ENCODE results near the gene SLC34A1.
A peak's percentile ranks its signal among the peaks of the same experiment; 100 is the strongest.
"Not testable (repeated sequence)": the region's sequence is repeated elsewhere in the genome, so short reads cannot be mapped to it uniquely, and the experiment has no call there.

SLC34A1 gene

DNA sequence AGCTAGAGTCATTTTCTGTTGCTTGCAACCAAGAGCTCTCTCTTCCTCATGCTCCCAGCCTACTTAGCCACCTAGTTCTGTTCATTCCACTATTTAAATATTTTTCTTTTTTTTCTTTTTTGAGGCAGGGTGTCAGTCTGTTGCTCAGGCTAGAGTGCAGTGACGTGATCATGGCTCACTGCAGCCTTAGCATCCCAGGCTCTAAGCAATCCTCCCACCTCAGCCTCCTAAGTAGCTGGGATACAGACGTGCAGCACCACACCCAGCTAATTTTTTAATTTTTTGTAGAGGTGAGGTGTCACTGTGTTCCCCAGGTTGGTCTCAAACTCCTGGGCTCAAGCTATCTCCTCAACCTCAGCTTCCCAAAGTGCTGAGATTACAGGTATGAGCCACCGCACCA, 30.2 kb downstream of the SLC34A1 start:
- DNase-seq: no peak

DNA sequence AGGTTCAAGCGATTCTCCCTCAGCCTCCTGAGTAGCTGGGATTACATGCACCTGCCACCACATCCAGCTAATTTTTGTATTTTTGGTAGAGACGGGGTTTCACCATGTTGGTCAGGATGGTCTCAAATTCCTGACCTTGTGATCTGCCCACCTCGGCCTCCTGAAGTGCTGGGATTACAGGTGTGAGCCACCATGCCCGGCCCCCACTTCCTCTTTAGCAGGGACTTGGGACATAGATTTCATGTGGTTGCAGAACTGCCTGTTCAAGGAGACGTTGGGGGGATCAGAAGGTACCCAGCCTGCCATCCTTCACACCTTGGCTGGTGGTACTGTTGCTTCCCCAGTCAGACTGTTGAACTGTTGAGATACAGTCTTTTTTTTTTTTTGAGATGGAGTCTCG, 32.8 kb downstream of the SLC34A1 start:
- DNase-seq: not testable (repeated sequence)

DNA sequence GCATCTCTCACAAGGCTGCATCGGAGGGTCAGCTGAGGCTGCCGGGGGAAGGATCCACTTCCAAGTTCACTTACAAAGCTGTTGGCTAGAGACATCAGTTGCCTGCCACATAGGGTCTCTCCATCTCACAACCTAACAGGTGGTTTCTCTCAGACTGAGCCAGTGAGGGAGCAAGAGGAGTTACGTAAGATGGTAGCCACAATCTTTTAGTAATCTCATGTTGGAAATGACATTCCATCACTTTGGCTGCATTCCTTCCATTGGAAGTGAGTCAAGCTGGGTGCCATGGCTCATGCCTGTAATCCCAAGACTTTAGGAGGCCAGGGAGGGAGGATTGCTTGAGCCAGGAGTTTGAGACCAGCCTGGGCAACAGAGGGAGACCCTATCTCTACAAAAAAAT, 34.8 kb downstream of the SLC34A1 start:
- no peak for DNase-seq

DNA sequence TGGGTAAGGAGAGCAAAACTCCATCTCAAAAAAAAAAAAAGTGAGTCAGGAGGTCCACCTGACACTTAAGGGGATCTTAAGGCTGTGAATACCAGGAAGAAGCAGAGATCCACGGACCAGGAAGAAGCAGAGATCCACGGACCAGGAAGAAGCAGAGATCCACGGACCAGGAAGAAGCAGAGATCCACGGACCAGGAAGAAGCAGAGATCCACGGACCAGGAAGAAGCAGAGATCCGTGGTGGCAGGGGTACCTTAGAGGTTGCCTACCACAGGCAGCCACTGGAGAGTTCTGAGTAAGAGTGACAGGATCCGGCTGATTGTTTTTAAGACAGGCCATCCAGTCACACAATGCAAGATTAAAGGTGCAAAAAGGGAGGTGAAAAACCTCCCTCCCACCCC, 36.2 kb downstream of the SLC34A1 start:
- DNase-seq: not testable (repeated sequence)

DNA sequence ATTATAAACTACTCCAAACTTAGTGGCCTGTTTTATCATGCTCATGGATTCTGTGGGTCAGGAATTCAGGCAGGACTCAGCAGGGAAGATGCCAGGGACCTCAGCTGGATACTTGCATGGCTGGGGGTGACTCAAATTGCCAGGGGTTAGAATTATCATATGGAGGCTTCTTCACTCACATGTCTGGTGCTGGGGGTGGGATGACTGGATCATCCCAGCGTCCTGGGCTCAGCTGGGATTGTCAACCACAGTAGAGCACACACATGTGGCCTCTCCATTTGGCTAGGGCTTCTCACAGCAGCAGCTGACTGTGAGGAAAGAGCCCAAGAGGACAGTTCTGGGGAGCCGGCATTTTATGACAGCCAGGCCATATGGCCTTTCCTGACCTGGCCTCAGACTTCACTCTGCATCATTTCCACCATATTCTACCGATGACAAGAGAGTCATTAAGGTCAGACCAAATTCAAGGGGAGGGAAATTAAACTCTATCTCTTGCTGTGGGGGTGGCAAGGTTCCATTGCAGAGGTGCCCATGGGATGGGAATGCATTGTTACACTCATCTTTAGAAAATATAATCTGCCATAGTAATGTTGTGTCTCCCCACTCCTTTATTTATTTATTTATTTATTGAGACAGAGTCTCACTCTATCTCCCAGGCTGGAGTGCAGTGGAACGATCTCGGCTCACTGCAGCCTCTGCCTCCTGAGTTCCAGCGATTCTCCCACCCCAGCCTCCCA, 37.0 kb downstream of the SLC34A1 start:
- no peak for DNase-seq

DNA sequence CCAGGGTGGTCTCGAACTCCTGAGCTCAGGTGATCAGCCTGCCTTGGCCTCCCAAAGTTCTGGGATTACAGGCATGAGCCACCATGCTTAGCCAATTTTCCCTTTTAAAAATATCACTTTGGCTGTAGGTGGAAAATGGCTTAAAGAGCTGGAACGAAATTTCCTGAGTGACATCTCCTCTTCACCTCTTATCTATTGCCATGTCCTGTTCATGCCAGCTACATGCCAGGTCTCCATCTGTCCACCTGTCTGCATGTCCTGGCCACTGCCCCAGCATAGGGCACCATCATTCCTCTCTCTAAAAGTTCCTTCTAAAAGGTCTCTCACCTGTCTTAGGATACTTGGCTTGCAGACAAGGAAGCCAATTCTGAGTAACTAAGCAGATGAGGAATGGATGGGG, 39.4 kb downstream of the SLC34A1 start:
- no peak for DNase-seq

DNA sequence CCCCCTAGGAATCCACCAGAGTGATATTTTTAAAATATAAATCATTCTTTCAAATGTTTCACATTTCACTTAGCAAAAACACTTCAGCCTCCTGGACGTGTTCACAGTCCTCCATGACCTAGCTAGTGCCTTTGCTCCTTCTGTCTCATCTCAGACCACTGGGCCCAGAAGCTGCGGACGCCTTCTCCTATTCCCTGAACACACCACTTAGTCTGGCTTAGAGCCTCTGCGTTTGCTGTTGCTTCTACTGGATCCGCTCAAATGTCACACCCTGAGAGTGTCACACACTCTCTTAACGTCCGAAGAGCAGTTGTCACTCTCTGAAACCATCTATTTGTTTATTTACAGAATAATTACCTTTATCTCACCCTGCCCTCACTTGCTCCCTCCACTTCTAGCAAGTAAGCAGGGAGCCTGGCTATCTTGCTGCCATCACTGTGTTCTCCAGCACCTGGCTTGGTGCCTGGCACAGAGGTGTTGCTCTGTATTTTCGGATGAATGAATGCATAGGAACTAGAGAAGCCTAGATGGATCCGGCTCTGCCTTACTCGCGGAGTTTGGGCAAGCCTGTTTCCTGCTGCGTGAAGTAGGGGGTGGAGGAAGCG, 41.1 kb downstream of the SLC34A1 start:
- DNase-seq: no peak

DNA sequence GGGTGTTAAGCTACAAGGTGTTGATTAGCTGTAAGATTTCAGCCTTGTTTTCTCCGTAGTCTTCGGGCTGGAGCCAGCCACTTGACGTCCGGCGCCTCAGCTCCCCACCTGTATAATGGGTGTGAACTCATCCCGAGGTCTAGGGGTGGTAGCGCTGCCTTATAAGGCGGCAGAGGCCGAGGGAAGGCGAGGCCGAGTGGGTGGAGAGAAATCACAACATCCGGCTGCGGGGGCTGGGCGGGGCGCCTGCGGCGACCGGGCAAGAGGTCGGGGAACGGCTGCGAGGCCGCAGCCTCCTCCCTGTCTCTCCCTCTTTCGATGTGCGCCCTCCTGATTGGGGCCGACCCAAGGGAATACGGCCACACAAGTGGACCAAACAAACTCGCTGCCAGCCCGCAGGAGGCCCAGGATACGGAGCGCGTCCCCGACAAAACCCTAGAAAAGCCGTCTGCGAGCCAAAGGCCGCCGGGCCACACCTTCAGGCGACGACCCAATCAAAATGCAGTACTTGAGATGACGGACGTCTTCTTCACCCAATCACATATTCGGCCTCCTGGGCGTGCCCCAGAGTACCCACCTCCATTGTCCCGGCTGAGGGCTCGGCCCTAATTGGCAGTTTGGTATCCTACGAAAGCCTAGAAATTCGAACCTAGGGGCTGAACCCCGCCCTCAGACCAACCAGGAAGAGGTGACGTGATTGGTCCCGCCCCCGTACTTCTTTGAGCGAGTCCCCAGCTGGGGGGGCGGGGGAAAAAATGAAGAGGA, 41.7 kb downstream of the SLC34A1 start:
- DNase-seq: peak; percentile 100

DNA sequence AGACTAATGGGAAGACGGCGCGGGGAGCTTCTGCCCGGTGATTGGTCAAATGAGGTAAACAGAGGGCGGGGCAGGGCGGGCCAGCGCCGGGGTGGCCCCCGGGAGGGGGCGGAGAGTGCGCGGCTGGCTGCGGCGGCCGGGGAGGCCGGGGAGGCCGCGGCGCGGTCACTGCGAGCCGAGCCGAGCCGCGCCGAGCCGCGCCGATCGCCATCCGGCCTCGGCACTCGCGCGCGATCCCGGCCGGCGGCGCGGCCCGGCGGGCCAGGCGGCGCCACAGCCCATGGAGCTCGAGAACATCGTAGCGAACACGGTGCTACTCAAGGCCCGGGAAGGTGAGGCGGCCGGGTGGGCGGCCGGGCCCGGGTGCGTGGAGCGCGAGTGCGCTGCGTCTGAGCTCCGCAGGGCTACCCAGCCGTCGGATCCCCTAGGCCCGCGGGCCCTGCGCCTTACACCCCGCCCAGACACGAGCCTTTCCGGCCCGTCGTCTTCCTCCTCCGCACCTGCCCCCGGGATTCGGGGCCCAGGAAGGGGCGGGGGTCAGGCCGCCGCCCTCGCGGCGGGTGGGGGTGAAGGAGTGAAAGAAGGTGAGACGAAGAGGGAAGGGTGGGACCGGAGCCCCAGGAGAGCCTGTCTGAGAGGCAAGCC, 42.5 kb downstream of the SLC34A1 start, which contains the start of gene GRK6:
TSS of gene GRK6 (plus strand) at position 111 of the 645 bp plus-strand sequence. CDS start at position 281, 170 bp downstream.
- peak; percentile 76 for DNase-seq

DNA sequence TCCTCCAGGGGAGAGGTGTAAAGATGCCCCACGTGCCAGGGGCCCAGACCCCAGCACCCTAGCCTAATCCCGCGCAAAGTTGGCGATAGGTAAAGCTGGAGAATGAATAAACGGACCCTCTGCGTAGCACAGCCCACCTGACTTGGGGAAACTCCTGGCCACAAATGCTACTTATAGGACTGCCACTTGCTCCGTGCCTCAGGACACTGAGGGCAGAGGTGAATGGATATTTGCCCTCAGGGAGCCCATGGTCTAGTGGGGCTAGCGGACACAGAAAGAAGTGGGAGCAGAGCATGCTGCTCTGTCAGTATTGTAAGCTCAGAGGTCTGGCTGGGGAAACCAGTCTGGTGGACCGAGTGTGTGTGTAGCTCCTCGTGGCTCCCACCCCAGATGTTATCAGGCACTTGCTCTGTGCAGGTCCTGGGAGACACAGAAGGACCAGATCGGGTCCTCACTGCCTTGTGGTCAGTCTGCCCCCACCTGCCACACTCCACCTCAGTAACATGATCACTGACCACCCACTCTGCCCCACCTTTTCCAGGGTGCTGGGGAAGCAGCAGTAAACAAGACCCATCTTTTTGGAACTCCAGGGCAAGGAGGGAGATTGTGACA, 43.1 kb downstream of the SLC34A1 start:
- DNase-seq: no peak

DNA sequence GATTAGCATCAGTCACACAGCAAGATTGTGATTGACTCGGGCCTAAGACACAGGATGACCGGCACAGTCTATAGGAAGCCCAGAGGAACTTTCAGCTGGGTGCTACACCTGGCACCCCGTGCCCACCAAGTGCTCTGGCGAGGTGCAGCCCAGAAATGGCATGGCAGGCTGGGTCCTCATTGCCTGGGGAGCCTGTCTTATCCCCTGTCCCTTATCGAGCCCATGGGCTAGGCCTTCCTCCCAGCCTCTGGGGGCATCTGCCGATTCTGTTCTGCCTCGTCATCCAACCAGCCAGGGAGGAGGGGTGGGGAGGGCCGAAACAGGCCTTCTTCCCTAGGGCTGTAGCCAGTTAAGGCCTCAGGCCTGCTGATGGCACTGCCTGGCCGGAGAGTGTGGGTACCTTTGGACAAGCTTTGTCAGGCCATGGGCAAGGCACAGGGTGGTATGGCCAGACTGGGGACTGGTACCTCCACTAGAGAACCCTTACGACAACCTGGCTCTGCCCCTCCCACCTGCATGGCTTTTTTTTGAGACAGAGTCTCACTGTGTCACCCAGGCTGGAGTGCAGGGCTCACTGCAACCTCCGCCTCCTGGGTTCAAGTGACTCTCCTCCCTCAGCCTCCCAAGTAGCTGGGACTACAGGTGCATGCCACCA, 43.8 kb downstream of the SLC34A1 start:
- peak; percentile 54 for DNase-seq

DNA sequence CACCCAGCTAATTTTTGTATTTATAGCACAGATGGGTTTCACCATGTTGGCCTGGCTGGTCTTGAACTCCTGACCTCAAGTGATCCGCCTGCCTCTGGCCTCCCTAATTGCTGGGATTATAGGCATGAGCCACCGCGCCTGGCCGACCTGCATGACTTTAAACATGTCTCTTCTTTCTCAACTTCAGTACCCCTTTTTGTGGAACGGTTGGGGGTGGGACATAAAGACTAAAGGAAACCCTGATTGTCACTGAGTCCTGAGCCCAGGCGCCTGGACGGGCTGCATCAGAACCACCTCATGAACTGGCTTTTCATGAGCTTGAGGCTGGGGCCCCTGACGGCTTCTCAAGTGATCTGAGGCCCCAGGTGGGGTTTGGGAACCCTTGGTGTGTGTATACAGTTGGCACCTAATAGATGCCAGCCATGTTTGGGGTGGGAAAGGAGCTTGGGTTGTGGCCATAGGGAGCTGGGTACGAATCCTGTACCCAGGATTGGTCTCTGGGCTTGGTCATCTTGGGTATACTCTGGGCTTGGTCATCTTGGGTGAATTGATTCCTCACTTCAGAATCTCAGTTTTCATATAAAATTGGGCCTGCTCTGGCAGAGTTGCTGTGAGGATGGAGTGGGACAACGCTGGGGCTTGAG, 44.5 kb downstream of the SLC34A1 start:
- no peak for DNase-seq

DNA sequence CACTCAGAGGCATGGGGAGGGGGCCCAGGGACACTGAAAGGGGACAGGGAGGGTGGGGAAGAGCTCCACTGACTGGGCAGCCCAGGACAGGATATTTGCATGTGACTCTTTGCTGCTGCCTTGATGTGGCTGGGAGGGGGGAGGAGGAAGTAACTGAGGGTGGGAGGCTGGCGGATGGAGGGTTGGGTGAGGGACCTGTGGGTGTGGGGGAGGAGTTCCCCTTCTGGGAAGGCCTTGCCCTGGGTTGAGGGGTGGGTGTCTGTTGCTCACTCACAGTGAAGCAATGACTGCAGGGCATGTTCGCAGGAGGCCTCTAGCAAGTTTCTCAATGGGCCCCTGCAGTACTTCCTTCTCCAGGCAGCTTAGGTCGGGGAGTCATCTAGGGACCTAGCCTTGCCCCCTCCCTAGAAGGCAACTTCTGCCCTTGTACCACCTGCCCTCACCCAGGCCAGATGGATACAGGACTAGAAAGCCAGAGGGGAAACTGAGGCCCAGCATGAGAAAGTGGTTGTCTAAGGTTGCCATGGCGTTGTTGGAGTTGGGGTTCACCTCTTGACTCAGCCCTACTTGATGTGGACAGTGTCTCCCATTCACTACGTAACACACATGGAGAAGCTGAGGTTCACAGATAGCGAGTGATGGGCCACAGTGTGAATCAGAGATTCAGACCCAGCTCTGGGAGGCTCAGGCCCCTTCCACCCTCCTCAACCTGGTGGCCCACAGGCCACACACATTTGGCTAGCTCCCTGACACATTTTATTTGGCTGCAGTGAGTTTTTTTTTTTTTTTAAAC, 45.2 kb downstream of the SLC34A1 start:
- peak; percentile 93 for DNase-seq

DNA sequence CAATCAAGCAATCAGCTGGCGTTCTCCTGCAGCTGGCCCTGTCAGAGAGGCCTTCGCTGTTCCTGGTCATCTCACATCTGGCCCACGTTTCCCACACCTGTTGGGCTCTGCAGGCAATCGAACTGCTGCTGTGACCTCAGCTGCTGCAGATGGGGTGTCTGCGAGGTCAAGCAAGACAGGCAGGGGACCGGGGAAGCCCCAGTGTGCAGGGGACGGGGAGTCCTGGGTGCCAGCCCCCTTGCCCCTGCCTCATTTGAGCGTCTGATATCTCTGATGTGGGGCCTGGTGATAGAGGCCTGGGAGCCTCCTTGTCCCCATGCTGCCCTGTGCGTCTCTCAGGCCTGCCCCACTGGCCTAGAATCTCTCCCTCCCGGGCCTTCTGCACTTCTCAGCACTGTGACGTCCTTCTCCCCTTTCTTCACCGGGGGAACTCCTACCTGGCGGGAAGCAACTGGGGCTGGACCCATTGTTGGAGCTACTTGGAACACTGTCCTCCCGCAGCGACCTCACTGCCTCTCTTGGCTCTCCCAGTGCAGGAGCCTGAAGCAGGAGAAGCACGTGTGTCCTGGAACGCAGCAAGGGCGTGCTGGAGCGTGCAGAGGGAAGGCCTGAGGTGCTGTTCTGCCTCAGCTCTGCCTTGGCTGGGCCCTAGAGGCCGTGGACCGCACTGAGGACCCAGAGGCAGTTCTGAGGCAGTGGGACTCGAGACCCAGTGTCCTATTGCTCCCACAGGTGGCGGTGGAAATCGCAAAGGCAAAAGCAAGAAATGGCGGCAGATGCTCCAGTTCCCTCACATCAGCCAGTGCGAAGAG, 46.1 kb downstream of the SLC34A1 start:
- DNase-seq: no peak

DNA sequence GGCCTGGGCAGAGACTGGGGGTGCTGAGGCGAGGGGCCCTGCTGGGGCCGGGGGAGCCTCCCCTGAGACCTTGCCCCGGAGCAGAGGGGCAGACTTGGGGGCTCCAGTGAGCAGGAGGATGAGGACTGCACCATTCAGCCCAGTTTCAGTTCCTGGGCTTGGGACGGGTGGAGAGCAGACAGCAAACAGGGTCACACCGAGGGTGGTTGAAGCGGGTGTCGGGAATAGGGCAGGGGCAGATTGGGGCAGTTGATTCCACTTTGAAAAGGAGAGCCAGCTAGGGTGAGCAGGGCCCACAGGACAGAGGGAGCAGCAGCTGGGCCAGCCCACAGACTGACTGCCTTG, 46.7 kb downstream of the SLC34A1 start:
- no peak for DNase-seq

DNA sequence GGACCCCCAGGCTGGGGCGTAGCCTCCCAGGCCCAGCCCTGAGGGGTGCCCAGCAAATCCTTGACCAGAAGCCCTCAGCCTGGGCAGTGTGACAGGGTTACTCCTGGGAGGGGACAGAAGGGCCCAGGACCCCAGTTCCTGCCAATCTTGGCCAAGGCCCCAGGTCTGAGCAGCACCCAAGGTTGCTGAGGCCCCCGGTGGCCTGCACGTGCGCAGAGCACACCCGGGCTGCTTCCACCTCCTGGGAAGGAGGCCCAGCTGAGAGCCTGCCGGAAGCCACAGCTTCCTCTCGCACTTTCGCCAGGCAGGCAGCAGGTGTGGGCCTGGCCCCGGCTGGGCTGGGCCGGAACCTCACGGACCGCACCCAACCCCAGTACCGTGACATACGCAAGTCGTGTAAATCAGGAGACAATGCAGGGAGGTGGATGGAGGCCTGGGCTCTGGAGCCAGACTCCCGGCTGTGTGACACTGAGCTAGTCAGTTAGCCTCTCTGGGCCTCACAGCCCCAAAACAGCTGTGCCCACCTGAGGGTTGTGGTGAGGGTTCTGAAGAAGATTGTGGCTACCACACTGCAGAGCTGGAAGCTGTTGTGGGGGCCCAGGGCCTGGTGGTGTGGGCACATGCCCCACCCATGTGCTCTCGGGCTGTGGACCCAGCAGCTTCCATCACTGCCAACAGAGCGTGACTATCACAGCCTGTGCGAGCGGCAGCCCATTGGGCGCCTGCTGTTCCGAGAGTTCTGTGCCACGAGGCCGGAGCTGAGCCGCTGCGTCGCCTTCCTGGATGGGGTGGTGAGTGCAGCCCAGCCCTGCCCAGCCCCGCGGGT, 47.3 kb downstream of the SLC34A1 start:
- DNase-seq: peak; percentile 88

DNA sequence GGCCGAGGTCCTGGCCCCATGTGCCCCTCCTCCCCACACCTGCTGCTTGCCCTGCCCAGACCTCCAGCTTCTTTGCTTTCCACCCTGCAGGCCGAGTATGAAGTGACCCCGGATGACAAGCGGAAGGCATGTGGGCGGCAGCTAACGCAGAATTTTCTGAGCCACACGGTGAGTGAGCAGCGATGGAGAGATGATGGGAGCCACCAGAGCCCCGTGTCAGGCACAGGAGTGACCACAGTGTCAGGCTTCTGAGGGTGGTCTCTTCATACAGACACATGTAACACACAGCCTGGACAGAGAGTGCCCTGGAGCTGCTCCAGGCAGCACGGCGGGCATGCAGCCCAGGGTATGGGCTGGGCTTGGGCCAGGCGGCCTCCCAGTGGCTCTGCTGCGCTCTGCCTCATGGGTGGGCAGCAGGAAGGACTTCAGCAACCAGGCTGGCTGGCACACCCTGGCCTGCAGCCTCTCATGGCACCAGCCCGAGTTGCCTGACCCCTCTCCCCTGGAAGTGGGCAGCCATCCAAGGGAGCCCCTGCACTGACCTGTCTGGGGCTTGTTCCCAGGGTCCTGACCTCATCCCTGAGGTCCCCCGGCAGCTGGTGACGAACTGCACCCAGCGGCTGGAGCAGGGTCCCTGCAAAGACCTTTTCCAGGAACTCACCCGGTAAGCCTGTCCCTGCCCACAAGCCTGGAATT, 48.1 kb downstream of the SLC34A1 start:
- DNase-seq: no peak

DNA sequence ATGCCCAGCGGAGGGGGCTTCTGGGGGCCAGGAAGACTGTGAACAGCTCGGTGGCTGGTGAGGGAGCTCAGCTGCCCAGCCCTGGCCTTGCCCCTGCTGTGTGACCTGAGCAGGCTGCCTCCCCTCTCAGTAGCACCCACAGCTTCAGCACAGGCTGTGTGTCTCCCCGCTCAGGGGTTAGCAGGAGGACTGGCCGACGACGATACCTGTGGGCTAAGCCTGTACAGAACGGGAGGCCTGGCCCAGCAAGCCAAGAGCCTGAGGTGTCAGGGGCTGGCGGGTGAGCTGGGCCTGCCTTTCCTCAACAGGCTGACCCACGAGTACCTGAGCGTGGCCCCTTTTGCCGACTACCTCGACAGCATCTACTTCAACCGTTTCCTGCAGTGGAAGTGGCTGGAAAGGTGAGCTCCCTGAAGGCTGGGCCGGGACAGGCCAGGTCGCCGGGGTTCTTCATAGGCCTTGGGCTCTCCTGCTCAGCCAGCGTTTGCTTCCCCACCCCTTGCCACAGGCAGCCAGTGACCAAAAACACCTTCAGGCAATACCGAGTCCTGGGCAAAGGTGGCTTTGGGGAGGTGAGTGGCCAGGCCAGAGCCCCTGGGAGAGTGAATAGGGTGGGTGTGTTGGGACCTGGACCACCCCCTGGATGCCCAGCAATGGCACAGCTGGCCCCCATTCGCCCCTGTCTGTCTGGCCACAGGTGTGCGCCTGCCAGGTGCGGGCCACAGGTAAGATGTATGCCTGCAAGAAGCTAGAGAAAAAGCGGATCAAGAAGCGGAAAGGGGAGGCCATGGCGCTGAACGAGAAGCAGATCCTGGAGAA, 48.8 kb downstream of the SLC34A1 start:
- no peak for DNase-seq

Data from CD4-positive, alpha-beta T cell treated with Interleukin-15 for 1 hour (primary cell).